ENCODE measurements around the gene FIGNL1. TPM values are rescaled to one million over a fixed set of nuclear protein-coding genes. Genes with fewer than 3 reads are reported as not detected.

FIGNL1 gene, protein sequence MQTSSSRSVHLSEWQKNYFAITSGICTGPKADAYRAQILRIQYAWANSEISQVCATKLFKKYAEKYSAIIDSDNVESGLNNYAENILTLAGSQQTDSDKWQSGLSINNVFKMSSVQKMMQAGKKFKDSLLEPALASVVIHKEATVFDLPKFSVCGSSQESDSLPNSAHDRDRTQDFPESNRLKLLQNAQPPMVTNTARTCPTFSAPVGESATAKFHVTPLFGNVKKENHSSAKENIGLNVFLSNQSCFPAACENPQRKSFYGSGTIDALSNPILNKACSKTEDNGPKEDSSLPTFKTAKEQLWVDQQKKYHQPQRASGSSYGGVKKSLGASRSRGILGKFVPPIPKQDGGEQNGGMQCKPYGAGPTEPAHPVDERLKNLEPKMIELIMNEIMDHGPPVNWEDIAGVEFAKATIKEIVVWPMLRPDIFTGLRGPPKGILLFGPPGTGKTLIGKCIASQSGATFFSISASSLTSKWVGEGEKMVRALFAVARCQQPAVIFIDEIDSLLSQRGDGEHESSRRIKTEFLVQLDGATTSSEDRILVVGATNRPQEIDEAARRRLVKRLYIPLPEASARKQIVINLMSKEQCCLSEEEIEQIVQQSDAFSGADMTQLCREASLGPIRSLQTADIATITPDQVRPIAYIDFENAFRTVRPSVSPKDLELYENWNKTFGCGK
- total RNA-seq (2014; rRNA removed; shearing (Covaris generic)) = 2.6 and 3.6 TPM in 2 replicates

DNA sequence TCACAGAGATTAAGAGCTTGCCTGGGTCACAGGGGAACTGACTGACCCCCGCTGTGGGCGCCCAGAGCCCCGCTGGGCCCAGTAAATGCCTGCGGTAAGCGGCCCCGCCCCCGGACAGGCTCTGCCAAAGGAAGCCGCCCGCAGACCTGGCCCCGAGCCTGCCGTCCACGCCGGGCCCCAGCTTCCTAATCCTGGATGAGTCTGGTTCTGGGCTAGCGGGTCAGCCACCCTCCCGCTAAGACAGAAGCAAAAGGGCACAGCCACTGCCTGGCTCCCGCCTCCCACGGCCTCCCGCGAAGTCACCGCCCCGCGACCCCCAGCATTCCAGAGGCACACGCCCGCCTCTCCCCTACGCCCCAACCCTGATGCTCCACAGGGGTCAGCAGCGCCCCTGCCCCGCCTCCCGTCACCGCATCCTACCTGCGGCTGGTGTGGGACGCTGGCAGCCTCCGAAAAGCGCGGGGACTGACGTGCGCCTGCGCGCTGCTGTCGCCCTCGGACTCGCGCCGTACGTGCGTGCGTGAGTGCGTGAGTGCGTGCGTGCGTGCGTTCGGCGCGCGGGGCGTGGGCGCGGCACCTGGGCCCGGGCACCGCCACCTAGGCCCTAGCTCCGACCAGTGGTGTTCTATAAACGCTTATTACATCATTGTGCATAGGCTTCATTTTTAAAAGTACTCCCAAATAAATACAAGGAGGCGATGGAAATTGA is at the start of gene FIGNL1:
FIGNL1 (minus strand) TSS at position 470 of the 709 bp plus-strand sequence. CDS start 3,063 bp downstream, outside the sequence.
- peak; percentile 81 for DNase-seq (ENCODE audit: low spot score)

DNA sequence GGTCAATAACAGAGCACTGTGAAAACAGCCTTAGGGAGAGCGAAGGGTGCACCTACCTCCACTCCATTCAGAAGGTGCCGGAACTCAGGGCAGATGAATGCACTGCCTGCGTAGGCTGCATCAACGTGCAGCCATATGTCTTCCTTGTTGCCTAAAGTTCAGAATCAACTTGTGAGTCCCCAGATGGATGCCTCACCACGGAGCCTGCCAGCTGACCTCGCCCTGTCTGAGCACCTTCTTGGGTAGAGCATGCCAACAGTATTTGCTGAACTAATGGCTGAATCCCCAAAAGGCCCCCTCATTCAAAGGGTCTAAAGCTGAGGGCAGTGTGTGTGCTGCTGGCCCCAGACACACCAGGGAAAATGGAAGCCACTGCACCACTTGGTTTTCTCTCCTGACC is 48.9 kb upstream of the FIGNL1 start:
- no peak for DNase-seq (ENCODE audit: low spot score)

DNA sequence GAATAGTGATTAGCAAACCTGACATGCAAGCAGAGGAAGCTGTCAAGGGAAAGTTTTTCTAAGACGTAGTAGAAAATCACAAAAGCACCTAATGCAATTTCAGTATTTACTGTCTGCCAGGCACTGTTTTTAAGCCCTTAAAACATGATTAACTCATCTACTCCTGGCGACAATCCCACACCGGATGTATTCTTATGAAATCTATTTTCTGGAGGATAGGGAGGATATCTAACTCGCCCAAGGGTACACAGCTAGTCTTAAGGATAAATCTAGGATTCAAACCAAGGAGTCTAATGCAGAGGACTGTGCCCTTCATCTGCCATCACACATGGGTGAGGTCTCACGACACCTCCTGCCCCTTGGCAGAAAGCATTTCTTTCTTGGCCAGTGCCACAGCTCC is 47.8 kb upstream of the FIGNL1 start:
- DNase-seq (ENCODE audit: low spot score) = peak; percentile 28

DNA sequence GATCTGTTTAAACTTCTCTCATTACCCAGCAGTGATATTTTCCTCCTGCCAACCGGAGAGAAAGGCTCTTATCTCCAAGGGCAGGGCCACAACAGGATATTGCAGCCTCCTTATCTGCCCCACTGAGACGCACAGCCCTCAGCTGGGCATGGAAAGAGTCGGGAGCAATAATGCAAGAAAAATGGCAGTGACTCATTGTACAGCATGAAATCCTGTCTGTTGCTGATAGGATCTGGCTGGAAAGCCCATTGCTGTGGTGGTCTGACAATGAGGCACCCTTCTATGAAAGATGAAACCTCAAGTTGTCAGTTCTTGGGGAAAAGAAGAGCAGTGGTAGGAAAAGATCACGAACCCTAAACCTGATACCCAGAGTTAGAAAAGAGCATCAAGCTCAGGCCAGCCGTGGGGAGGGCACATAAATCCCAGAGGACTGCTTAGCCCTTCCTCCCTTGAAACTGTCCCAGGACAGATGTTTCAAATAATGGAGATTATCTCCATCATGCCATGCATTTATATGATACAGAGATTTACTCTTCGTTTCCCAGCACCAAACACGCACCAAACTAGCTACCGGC is 47.0 kb upstream of the FIGNL1 start:
- peak; percentile 76 for DNase-seq (ENCODE audit: low spot score)

DNA sequence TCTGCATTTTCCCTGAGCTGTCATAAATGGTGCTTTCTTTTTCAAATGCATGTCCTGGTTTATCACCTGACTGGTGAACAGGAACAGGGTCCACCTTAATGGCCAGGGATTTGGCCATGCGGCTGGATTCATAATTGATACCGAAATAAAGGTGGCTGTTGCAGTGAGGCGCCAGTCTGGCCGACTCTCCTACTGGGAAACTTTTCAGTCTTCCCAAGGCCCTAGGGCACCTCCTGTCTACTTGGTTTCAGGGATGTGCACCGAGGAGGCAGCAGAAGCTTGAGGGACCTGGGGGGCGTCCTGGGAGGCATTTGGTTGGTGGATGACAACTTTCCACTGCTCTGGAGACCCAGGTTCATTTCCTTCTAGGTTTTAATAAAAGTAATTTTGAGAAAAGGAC is 46.4 kb upstream of the FIGNL1 start:
- DNase-seq (ENCODE audit: low spot score) = no peak

DNA sequence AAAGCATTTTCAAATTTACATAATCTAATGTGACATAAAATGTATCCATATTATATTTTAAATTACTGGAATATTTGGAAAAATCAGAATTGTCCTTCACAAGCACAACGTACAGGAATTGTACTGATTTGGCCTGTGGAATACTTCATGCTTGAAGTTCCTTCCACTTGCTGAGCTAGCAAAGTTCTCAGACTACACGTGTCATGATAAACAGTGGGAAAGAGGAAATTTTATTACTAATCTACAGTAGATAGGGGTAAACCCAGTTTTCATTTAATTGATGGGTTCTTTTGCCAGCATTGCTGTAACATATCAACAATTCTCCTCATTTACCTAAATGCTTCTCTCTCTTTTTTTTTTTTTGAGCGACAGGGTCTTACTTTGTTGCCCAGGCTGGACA is 45.6 kb upstream of the FIGNL1 start:
- no peak for DNase-seq (ENCODE audit: low spot score)

DNA sequence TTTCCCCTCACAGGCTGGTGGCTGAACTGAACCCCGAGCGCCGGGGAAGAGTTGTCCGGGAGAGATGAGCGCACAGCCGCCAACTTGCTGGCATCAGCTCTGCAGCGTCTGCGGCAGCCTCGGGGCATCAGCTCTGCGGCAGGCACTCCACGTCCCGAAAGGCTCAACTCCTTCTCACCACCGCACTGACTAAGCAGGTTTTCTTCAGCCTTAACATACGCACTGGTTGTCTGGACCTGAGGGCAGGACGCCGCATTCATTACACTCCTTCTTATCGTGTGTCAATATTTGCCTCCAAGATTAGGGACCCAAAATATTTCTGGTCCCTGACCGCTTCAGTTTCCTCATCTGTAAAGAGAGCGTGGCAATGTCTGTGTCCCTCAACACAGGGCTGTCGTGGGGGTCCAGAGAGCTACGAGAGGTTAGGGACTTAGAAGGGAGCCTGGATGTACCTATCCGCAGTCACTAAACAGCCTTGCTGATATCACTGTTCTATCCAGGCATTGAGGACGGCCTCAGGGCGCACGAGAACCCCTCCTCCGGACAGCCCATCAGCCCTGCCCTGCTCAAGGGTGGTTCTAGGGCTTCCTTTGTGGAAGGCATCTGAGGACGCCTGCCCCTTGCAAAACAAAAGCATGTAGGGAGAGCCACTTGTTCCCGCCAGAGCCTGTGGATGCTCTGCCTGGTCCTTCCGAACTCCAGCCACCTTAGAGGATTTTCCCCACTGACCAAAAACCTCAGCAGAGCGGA is 42.8 kb upstream of the FIGNL1 start:
- DNase-seq (ENCODE audit: low spot score) = no peak

DNA sequence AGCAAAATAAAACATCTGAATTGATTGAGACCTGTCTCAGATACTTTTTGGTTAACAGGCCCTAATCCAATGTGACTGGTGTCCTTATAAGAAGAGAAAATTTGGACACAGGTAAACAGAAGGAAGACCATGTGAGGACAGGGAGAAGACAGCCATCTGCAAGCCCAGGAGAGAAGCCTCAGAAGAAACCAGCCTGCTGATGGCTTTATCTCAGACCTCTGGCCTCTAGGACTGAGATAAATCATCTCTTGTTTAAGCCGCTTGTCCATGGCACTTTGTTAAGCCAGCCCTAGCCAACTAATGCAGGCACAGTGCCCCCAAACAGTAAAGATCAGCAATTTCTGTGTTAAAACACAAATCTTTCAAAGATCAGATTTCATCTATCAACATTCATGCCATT is 41.8 kb upstream of the FIGNL1 start:
- no peak for DNase-seq (ENCODE audit: low spot score)

DNA sequence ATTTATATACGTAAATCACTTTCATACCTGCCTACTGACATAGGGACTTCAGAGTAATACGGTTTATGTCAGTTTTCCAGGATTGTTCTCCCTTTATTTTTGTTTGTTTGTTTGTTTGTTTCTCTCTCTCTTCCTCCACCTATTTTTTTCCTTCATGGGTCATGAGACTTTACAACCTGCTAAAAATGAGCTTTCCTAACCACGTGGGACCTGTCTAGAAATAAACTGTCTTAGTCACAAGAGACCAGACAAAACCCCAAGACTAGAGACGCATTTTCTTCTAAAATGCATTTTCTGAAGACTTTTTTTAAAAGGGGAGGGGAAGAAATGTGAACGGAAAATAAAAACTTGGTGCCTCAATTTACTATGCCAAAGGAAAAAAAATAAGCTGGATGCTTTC is 41.1 kb upstream of the FIGNL1 start:
- DNase-seq (ENCODE audit: low spot score) = no peak

DNA sequence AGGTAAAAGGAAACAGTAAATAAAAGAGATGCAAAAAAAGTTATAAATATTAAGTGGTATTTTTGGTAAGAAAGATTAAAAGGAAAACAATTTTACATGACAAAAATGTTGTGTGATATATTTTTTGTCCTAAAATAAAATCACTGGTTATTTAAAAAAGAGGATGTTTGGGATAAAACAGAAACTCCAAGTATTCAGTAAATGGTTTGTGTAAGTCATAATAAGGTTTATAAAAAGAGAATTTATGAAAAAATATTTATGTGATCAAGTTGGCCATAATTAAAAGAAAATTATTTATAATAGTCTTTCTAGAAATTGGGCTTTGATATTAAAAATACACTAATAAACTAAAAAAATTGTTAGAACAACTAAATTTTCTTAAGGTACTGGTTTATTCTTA is 38.2 kb upstream of the FIGNL1 start:
- no peak for DNase-seq (ENCODE audit: low spot score)

DNA sequence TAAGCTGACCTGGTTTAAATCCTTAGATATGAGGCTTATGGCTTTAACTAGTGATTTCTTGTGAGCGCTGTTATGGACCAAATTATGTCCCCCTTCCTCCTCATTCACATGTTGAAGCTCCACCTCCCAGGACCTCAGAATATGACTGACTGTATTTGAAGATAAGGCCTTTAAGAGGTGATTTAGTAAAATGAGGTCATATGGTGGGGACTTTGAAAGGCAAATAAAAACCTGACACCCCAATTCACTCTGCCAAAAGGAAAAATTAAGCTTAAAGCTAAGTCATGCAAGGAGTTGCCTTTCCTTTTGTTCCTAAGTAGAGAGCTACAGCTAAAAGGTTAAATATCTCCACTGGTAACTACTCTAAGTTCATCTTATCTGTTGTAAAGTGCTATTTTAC is 36.4 kb upstream of the FIGNL1 start:
- DNase-seq (ENCODE audit: low spot score) = no peak

DNA sequence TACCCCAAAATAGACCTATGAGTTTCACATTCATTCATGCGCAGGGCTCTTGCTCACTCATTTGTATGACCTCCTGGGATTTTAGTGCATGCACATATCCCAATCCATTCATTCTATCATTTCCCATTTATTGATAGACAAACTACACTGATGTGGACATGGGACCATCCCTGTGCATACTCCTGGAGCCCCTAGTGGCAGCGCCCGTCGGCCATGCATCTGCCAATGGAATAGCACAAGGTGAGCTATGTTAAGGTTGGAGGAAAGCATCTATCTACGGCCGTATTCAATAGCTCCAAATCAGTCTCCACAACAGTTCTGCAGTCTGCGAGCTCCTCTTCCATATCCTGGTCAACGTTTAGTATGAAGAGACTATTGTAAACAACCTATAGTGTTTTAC is 31.7 kb upstream of the FIGNL1 start:
- no peak for DNase-seq (ENCODE audit: low spot score)

DNA sequence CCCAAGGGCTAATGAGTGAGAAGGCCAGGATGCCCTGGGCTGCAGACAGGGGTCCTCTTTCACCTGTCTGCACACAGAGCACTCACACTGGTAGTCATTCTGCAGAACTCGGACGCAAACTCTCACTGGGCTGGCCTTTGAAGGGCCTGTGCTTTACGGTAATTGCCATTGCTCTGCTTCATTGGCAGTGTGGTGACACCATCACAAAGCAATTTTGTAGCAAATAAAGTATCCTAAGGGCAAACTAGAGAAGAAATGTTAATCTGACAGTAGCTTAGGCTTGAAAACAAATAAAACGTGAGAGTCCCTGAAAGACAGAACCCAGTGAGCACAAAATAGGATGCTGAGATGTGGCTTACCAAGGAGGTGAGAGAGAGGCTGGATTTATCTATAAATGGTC is 30.6 kb upstream of the FIGNL1 start:
- no peak for DNase-seq (ENCODE audit: low spot score)

DNA sequence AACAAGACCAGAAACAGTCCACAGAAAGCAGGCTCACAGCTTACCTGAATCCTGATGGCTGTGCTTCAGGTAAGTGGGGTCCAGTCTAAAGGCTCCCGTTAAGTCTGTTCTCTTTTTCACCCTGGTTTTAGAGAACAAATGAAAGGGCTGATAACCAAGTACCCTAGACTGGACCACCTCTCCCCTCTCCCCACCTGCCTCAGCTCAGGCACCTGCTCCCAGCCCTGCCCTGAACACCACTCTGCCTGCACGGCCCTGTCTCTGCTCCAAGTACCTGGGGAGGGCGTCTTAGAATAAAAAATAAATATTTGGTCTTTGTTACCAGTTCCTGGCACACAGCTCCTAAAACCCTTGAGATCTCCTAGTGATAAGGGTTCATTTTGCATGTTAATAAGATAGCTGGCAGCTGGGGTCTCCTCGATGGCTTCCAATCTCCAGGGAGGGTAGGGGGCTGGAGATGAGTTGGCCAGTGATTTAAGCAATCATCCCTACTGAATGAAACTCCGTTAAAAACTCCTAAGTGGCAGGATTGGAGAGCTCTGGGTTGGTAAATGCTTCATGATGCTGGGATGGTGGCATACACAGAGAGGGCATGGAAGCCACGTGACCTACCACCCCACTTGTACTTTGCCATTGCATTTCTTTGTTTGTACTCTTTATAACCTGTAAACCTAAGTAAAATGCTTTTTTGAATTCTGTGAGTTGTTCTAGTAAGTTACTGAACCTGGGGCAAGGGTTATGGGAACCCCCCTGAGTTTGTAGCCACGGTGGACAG is 29.8 kb upstream of the FIGNL1 start:
- no peak for DNase-seq (ENCODE audit: low spot score)

DNA sequence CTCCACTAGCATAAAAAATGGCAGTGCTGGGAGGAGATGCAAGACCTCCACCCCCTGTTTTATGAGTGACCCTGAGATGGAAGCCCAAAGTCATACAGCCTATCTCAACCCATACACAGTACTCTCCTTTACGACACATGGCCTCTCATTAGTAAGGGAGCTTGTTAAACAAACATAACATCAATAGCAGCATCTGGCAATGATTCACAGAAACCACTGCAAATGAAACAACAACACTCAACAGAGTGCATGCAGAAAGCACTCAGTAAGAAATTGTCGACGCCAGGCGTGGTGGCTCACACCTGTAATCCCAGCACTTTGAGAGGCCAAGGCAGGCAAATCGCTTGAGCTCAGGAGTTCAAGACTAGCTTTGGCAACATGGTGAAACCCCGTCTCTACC is 27.5 kb upstream of the FIGNL1 start:
- no peak for DNase-seq (ENCODE audit: low spot score)

DNA sequence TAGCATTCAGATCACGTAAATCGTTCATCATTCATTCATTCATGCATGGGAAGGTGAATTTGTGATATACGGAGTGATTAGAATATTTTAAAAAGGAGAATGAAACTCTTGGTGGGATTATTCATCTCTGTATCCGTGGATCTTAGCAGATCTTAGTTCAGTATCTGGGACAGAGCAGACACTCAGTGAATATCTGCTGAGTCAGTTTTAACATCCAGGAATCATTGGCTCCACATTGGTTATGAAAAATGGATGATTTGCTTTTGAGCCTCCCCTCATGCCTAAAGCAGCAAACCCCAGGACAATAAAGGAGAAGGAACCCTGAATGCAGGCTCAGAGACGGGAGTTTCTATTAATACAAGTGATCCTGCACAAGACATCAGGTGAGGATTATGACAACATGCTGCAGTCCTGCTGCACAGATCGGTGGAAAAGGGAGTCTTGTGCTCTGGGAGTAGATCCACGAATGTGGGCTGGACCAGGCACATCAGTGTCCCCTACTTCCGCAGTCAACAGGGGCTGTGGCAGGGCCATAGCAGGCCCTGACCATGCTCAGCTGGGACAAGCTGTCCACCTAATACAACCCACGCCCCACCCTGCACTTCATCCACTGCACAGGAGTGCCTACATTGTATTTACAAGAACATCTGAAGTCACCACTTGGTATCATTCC is 26.9 kb upstream of the FIGNL1 start:
- DNase-seq (ENCODE audit: low spot score) = no peak

DNA sequence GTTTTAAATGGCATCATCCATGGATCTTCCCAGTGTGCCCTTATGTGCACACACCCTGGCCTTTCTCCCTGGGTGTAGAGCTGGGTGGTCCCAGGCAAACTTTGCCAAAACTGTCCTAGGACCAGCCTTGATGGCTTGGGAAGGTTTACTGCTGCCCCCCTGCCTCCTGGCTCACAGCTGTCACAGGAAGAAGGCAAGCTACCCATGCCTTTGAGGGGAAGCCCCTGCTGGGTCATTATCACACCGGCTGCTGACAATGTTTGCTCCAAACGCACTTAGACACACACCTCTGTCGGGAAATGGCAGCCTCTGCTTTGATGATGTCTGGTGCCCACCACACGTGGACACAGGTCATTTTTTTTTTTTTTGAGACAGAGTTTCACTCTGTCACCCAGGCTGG is 25.2 kb upstream of the FIGNL1 start:
- no peak for DNase-seq (ENCODE audit: low spot score)

DNA sequence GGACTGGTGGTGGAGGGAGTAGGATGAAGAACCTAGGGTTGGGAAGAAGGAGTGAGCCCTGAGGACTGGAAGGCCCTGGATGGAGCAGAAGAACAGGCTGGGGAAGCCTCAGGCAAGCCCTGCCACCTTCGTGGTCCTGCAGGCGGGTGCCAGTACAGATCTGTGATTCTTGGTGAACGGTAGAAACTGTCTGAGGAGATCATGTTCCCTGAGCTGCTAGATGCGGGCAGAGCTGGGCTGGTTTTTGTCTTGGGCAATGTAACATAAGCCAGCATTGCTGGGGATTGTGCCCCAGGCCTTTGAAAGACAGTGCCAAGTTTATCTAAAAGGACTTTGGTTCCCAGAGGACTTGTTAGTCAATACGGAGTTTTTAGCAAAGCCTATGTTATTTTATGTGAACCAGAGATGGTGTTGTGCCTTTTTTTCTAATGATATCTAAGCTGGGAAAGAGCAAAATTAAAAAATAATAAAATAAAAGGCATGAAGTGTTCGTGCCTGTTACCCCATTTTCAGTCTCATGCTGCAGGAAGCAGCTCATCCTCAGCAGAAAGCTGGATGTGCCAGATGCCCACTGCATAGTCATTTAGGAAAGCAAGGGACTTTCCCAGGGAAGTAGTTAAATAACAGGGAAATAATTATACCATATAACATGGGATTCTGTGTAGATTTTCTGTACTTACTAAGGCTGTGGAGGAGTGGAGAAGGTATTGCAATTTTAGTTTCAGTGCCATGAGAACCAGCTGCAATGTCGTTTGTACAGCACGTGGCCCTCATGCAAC is 24.4 kb upstream of the FIGNL1 start:
- DNase-seq (ENCODE audit: low spot score) = peak; percentile 33

DNA sequence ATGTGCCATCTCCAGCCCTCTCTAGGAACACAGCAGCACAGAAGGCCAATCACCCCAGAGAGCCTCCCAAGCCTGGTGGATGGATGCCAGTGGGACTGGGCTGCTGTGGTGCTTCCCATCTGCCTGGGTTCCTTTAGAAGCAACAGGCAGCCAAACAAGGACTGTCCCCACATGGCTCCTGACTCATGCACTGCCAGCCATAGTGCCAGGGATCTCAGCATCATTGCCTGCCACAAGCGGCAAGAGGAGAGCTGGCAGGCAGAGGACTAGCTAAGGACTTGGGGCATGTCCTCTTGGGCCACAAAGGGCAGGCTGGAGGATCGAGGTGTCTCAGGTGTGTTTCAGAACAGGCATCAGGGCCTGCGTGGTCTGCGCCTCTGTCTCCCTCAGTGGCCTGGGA is 23.4 kb upstream of the FIGNL1 start:
- no peak for DNase-seq (ENCODE audit: low spot score)

DNA sequence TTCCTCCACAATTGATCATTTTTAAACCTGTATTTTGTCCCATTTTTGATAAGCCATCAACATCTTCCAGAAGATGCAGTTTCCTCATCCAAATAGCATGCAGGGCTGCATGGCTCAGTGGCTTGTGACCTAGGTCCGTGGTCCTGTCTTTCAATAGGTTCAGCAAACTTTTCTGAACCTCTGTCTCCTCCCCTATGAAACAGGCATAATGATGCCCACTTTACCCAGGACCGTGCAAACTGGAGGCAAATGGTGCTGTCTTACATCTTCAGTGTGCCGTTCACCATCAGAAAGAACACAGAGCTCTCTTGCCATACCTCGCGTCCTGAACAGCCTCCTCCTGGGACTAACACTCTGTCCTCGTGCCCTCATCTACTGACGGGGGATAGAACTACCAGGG is 22.3 kb upstream of the FIGNL1 start:
- DNase-seq (ENCODE audit: low spot score) = no peak

Data from A172 (cell line).